ENCODE results near the gene NOTUM.
"Not testable (repeated sequence)": the region's sequence is repeated elsewhere in the genome, so short reads cannot be mapped to it uniquely, and the experiment has no call there.

Gene NOTUM

GRCh38 chr17:81956607-81957589 is 4.1 kb downstream of the NOTUM start:
- DNase-seq, result no peak

GRCh38 chr17:81955756-81956544 is 5.0 kb downstream of the NOTUM start:
- no peak for DNase-seq

GRCh38 chr17:81955058-81955681 is 5.8 kb downstream of the NOTUM start:
- no peak for DNase-seq

- DNase-seq, result no peak
Observed at GRCh38 chr17:81954131-81955057, 6.6 kb downstream of the NOTUM start.

- DNase-seq, result not testable (repeated sequence)
Observed at GRCh38 chr17:81953443-81953842, 7.5 kb downstream of the NOTUM start.

DNA sequence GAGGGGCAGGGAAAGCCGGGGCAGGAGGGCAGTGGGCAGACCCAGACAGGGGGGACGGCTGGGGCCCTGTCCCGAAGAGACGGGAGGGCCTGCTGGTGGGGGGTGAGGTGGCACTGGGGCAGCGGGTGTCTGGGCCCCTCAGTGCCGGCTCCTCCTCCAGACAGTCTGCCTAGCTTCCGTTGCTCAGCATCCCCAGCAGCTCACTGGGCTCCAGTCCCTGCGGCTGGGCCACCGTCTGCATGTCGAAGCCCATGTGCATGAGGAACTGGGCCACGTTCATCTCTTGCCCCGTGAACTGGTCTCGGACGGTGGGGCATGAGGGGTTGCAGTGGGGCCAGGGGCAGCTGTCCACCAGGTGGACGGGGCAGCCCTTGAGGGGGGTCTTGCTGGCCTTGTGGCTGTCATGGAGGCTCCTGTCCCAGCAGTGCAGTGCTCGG is 8.2 kb downstream of the NOTUM start:
- DNase-seq, result no peak

DNA sequence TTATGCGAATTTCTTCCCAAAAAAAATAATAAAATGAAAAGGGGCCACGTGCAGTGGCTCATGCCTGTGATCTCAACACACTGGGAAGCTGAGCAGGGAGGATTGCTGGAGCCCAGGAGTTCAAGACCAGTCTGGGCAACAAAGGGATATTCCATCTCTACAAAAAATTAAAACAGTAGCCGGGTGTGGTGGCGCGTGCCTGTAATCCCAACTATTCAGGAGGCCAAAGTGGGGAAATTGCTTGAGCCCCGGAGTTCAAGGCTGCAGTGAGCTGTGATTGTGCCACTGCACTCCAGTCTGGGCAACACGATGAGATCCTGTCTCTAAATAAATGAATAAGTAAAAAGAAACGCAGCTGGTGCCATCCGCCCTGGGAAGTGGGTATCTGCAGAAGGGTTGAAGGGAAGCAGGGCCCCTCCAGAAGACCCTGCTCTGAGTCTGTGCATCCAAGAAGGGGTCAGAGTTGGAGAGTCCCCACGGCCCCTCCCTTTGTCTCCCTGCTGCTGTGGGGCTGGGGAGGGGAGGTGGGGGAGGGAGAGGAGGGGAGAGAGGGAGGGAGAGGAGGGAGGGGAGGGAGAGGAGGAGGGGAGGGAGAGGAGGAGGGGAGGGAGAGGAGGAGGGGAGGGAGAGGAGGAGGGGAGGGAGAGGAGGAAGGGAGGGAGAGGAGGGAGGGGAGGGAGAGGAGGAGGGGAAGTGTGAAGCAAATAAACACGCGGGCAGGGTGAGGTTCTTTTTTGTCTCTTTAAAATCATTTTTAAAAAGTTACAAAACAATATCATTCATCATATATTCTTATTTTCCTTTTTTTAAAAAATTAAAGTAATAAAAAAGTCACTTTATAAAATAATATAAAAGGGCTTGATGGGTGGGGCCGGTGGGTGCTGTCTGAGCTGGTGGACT is 9.0 kb downstream of the NOTUM start:
- no peak for DNase-seq

DNA sequence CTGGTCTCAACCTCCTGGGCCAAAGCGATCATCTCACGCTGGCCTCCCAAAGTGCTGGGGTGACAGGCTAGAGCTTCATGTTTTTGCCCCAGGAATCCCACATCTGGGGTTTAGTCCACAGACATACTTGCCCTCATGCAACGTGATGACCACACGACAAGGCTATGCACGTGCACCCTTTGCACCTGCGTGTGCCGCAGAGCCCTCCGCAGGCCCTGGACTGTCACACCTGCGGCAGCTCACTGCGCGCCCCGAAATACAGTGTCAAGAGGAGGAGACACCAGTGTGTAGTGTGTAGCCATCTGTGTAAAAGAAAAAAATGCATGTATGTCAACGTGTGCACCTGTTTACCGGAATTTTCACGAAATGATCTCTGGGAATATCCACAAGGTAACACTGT is 10.5 kb downstream of the NOTUM start:
- DNase-seq, result no peak

DNA sequence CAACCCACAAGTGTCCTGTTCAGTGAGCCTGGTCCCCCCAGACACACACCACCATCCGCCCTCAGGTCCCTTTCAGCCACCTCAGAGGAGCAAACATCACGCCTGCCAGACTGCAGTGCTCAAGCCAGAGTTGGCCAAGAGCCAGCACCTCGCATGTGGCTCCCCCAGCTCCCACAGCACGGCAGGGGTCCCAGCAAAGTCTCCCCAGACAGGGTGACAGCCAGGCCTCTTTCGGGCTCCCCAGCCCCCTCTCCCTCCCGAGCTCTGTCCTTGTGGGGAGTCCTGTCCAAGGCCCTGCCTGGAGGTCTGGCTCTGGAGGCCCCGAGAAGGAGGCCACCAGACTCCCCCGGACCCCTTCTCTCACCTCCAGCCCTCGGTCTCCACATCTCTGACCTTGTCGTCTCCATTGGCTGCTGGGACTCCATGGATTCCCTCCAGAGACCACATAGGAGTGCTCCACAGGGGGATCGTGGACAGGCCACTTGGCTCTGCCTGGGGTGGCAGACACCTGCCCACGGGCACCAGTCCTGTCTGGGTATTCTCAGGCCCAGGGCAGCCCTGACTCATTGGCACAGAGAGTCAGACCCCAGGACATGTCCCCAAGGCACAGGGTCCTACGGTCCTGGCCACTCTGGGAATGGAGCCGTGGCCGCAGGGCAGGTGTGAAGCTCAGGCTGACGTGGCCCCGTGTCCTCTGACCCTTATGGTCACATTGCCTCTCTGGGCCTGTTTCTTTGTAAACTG is 12.2 kb downstream of the NOTUM start:
- DNase-seq, result no peak

- DNase-seq, result no peak
Observed at GRCh38 chr17:81947189-81947588, 13.8 kb downstream of the NOTUM start, which contains the start of gene MYADML2. MYADML2 (minus strand) TSS chr17:81947233; CDS start chr17:81941741, 5,492 bp downstream.

DNA sequence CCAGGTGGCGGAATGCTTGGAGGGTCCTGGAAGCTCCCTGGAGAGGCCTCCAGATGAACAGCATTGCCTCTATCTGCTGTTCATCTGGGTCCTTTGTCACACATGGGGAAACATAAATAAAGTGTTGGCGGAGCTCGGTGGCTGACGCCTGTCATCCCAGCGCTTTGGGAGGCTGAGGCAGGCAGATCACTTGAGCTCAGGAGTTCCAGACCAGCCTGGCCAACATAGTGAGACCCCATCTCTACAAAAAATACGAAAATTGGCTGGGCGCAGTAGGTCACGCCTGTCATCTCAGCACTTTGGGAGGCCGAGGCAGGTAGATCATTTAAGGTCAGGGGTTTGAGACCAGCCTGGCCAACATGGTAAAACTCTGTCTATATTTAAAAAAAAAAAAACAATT is 16.1 kb downstream of the NOTUM start:
- no peak for DNase-seq

DNA sequence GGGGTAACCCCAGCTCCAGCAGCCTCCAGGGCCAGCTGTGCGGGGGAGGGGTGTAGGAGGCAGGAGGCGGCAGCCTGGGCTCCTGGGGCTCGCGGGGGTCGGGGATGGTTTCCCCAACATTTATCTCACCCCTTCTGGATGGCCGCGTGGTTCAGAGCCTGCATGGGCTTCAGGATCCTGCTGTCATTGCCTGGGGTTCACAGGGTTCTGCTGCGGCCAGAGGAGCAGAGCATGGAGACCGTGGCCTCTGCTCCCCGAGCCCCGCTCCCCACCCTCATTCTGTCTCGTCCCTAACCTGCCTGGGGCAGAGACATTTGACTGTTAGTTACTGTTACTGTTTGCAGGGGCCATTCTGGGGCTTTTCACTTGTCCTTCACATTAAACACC is 18.8 kb downstream of the NOTUM start:
- DNase-seq, result no peak

DNA sequence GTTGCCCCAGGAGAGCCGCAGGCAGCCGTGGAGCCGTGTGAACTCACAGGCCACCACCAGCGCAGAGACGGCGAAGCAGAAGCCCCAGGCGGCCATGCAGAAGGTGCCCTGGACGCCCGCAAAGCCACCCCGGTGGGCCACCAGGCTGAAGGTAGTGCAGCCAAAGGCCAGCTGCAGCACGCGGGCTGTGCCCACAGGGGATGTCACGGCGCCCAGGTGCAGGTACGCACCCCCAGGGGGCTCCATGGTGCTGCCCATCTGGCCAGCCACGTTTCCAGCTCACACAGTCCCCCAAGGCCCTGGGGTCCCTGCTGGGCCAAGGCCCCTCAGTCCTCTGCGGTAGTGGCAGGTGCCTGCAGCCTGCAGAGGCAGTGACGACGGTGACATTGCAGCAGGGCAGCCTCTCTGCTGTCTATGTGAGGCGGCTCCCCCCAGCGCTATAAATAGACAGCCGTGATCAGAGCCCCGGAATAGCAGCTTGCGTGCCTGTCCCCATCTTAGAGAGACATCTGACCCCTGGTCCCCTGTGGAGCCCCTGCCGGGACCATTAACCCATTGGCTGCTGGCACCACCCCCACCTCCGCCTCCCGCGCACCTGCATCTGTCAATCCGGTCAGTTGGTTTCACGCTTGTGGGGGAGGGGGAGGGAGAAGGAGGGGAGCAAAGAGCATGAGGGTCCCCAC is 19.4 kb downstream of the NOTUM start:
- DNase-seq, result no peak

GRCh38 chr17:81940538-81941483 is 20.2 kb downstream of the NOTUM start:
- DNase-seq, result no peak

DNA sequence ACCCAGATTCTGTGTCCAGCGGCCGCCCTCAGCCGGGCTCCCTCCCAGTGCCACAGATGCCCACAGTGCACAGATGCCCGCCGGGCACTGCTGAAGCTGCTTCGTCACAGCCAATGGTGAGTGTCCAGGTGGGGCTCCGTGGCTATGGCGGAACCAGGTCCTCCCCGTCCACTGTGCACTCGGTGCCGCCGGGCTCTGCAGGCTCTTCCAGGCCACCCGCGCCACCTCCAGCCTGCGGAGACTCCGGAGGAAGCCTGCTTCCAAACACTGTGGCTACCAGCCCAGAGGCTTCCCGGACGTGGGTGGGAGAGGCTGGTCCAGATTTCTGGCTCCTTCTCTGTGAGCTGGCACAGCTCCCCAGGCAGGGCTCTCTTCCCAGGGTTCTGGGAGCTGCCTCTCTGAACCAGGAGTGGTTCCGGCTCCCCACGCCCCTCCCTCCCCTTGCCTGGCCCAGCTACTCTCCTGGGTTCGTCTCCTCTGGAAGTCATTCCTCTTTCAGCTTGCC is 21.1 kb downstream of the NOTUM start:
- DNase-seq, result no peak

GRCh38 chr17:81939218-81939617 is 21.8 kb downstream of the NOTUM start:
- no peak for DNase-seq

GRCh38 chr17:81935709-81936084 is 25.3 kb downstream of the NOTUM start:
- no peak for DNase-seq
